GM12892 (cell line): Measurements from ENCODE around the gene PADI3.

Experiments used
- POLR2A ChIP-seq: IDR thresholded peaks from 2 replicates; pipeline ENCODE4 v1.6.1; 2011; ENCODE audit warnings: low read depth, low read length, control low read depth
- POLR2AphosphoS5 ChIP-seq: IDR thresholded peaks from 2 replicates; pipeline ENCODE4 v1.6.1; 2011; ENCODE audit warnings: low read depth, low read length, control low read depth
- TAF1 ChIP-seq: IDR thresholded peaks from 2 replicates; pipeline ENCODE4 v1.6.1; 2011; ENCODE audit warnings: low read depth, mild to moderate bottlenecking, control low read depth, low read length, borderline replicate concordance

DNA sequence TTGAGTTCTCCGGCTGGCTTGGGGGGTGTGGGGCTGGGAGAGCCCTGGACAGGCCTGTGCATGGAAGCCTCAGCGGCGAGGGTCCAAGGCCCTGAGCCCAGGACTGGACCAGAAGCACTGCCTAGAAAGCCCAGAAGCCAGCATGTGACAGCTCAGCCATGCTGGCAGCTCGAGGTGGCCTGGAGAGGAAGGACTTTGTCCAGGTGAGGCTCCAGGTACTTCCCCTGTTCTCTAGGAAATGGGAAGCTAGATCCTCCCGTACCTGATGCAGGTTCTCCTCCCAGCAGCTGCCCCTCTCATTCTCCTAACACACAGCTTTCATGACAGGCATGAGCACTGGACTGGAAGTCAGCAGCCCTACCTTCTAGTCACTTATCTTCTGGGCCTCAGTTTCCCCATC is 6.4 kb downstream of the PADI3 start:
- TF ChIP-seq POLR2A: no peak
- TF ChIP-seq POLR2AphosphoS5: no peak
- no peak for TF ChIP-seq TAF1
